Small intestine (tissue), 4 donors: ENCODE results near the gene ARIH1. TPM values are rescaled to one million over a fixed set of nuclear protein-coding genes. Genes with fewer than 3 reads are reported as not detected.

Source experiments
- polyA plus RNA-seq, 4 donors: library from polyadenylated mRNA; stranded (reverse) in 3 of 4; unstranded in 1 of 4; fragments of 200-250 nt in 3 of 4; fragments of 120-200 nt in 1 of 4; gene quantifications; one replicate each; pipeline versions ENCODE4 v1.2.1 to v1.2.3, GENCODE V29; 2013
- donor health status: healthy with polysubstance abuse.
- donor health status: Bipolar disorder and iron deficiency.
- donor health status: healthy.

ARIH1 gene
- polyA plus RNA-seq, 4 donors, result 19.4 to 70.9 (median 24.3) TPM

Other genes starting within 250 kb of the ARIH1 start
- gene PKM, start 243.1 kb upstream of the ARIH1 start, polyA plus RNA-seq, result 100 to 1,000 TPM; 243 to 362 (median 254) TPM
- 10 to 100 TPM; 22.7 to 81.2 (median 69.2) TPM for gene PARP6, start 201.8 kb upstream of the ARIH1 start, polyA plus RNA-seq
- 10 to 100 TPM in 1 of 4 donors, 1 to 10 TPM in 1, under 1 TPM in 2; 0.54 to 10.9 (median 2.5) TPM for gene CELF6, start 154.2 kb upstream of the ARIH1 start, polyA plus RNA-seq
- 100 to 1,000 TPM in 2 of 4 donors, 10 to 100 TPM in 2; 39.7 to 255 (median 83.4) TPM for gene HEXA, start 98.3 kb upstream of the ARIH1 start, polyA plus RNA-seq
- not detected for gene TMEM202, start 76.0 kb upstream of the ARIH1 start, polyA plus RNA-seq
- under 1 TPM in 1 of 4 donors, not detected in 3; 0.06 TPM for gene GOLGA6B, start 180.4 kb downstream of the ARIH1 start, polyA plus RNA-seq
- under 1 TPM in 1 of 4 donors, not detected in 3; 0.04 TPM for gene HIGD2B, start 211.9 kb downstream of the ARIH1 start, polyA plus RNA-seq
- gene BBS4, start 211.9 kb downstream of the ARIH1 start, polyA plus RNA-seq, result 10 to 100 TPM in 1 of 4 donors, 1 to 10 TPM in 3; 2.9 to 27.2 (median 6.0) TPM